Left ventricle myocardium inferior (tissue), 1 donor: Measurements from ENCODE around the gene SAMD4B. TPM values are rescaled to one million over a fixed set of nuclear protein-coding genes. Genes with fewer than 3 reads are reported as not detected.

Experiments
- DNase-seq: peaks from one replicate; pipeline ENCODE4 v3.0.0-alpha.2; 2020
- H3K27ac ChIP-seq: fragments of 200-600 bp; replicated peaks from 2 replicates; pipeline ENCODE4 v1.8.0; 2021
- H3K27me3 ChIP-seq: fragments of 200-600 bp; 2 replicates; pipeline ENCODE4 v1.8.0; 2021; ENCODE audit warnings: low read depth
- H3K36me3 ChIP-seq: fragments of 200-600 bp; 2 replicates; pipeline ENCODE4 v1.8.0; 2021
- H3K4me1 ChIP-seq: fragments of 200-600 bp; 2 replicates; pipeline ENCODE4 v1.8.0; 2021
- H3K4me3 ChIP-seq: fragments of 200-600 bp; 2 replicates; pipeline ENCODE4 v1.8.0; 2021; ENCODE audit warnings: mild to moderate bottlenecking, moderate library complexity
- H3K9me3 ChIP-seq: fragments of 200-600 bp; replicated peaks from 2 replicates; pipeline ENCODE4 v1.8.0; 2021
- CTCF ChIP-seq: fragments of 200-600 bp; IDR thresholded peaks from 2 replicates; pipeline ENCODE4 v1.8.0; 2021; ENCODE audit warnings: antibody characterized with exemption, mild to moderate bottlenecking, borderline replicate concordance
- intact Hi-C: fragments of 100-400 bp; cut with micrococcal nuclease; formaldehyde crosslinking; loops from one replicate; pipeline ENCODE4 v1.11.0; 2022
- total RNA-seq: library from RNA; stranded (reverse); fragmentation: NEBNext Ultra II Directional; extraction: Animal tissue kit (Norgen Biotek cat#: 25700); gene quantifications from one replicate; pipeline ENCODE4 v1.2.1, GENCODE V29; 2021
- donor health status: DM: no; HTN: yes; CAD: no; lungs with severe emphysema.

The SAMD4B gene
- total RNA-seq, 1 donor from 2014 or later, result 47.9 TPM

- peak overlapping the region; percentile 86 for H3K4me3 ChIP-seq
- H3K27ac ChIP-seq, result peak overlapping the region; percentile 73
- H3K27me3 ChIP-seq, result no peaks in the 10 kb centered on the region
- H3K36me3 ChIP-seq, result no peaks in the 10 kb centered on the region
- H3K9me3 ChIP-seq, result no peaks in the 10 kb centered on the region
- no peak for DNase-seq
- intact Hi-C loops, result no loop called here
- TF ChIP-seq CTCF, result no peak
- H3K4me1 ChIP-seq, result peaks cover 71% of the 10 kb centered on the region
These were observed 555 bp downstream of the SAMD4B start for GRCh38 chr19:39342647-39343305.

- no peak for DNase-seq
- H3K27me3 ChIP-seq, result no peaks in the 10 kb centered on the region
These were observed 3.7 kb downstream of the SAMD4B start for GRCh38 chr19:39345956-39346355.

GRCh38 chr19:39347332-39348164 is 5.3 kb downstream of the SAMD4B start:
- H3K4me3 ChIP-seq, result no peak overlapping the region
- no peaks in the 10 kb centered on the region for H3K27me3 ChIP-seq
- H3K9me3 ChIP-seq, result no peaks in the 10 kb centered on the region
- peaks cover 8% of the 10 kb centered on the region for H3K36me3 ChIP-seq
- H3K27ac ChIP-seq, result no peak overlapping the region
- DNase-seq, result no peak
- no peak for TF ChIP-seq CTCF
- intact Hi-C loops, result no loop called here
- H3K4me1 ChIP-seq, result peaks cover 80% of the 10 kb centered on the region

More at GRCh38 chr19:39345956-39346355, 3.7 kb downstream of the SAMD4B start:
- intact Hi-C loops, result no loop called here
- peaks cover 78% of the 10 kb centered on the region for H3K4me1 ChIP-seq
- no peak for TF ChIP-seq CTCF
- no peak overlapping the region for H3K27ac ChIP-seq
- no peaks in the 10 kb centered on the region for H3K9me3 ChIP-seq
- no peak overlapping the region for H3K4me3 ChIP-seq
- no peaks in the 10 kb centered on the region for H3K36me3 ChIP-seq

GRCh38 chr19:39349326-39349725 is 7.1 kb downstream of the SAMD4B start:
- Histone ChIP-seq H3K4me1 (peaks cover 63% of the 10 kb centered on the region), H3K36me3 (peaks cover 18% of the 10 kb centered on the region)
- no peak for DNase-seq

GRCh38 chr19:39350156-39350555 is 7.9 kb downstream of the SAMD4B start:
- Histone ChIP-seq H3K9me3 (no peaks in the 10 kb centered on the region), H3K4me3 (no peak overlapping the region), H3K36me3 (peaks cover 27% of the 10 kb centered on the region), H3K27ac (no peak overlapping the region), H3K4me1 (peaks cover 55% of the 10 kb centered on the region), H3K27me3 (no peaks in the 10 kb centered on the region)
- intact Hi-C loops, result no loop called here
- TF ChIP-seq CTCF, result no peak
- no peak for DNase-seq

More at GRCh38 chr19:39349326-39349725, 7.1 kb downstream of the SAMD4B start:
- no peaks in the 10 kb centered on the region for H3K27me3 ChIP-seq
- no peak overlapping the region for H3K4me3 ChIP-seq
- no peak overlapping the region for H3K27ac ChIP-seq
- intact Hi-C loops, result no loop called here
- no peaks in the 10 kb centered on the region for H3K9me3 ChIP-seq
- no peak for TF ChIP-seq CTCF
